AG08395 (cell line): ENCODE measurements around the gene MUSK.
"Not testable (repeated sequence)": the region's sequence is repeated elsewhere in the genome, so short reads cannot be mapped to it uniquely, and the experiment has no call there.

Experiments used
- DNase-seq: peaks from one replicate; pipeline ENCODE4 v3.0.0; 2012; ENCODE audit warnings: mixed read lengths, low spot score

Gene MUSK

DNA sequence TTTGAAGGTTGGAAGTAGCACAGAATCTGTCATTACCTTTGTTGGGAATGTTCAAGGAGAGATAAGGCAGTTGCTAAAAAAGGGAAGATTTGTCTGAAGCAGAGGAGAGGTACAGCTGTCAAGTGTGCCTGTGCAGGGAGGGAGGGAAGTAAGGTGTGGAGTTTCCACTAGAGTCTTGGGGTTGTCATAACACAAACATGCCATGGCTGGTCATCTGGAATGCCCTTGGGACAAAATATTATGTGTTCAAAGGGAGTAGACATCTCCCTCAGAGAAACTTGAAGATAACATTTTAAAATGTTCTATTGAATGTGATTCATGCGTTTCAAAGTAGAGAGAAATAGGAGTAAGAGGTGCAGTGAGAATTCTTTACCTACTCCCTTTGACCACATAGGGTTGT is 95.0 kb downstream of the MUSK start:
- no peak for DNase-seq

DNA sequence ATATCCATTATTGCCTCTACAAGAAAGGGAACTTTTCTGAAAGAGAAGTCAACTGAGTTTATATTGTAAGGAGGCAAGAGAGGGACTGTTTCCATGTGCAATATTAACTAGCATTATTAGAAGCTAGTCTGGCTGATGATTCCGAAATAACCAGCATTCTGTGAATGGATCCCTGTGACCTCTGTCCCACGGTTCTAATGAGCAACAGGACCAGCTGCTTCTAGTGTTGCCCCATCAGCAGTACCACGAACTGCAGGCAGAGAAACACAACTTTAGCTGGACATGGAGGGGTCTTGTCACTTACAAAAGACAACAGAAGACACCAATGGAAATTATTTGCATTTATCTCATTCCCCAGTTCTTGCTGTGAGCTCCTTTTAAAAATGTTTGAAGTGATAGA is 95.4 kb downstream of the MUSK start:
- DNase-seq = no peak

DNA sequence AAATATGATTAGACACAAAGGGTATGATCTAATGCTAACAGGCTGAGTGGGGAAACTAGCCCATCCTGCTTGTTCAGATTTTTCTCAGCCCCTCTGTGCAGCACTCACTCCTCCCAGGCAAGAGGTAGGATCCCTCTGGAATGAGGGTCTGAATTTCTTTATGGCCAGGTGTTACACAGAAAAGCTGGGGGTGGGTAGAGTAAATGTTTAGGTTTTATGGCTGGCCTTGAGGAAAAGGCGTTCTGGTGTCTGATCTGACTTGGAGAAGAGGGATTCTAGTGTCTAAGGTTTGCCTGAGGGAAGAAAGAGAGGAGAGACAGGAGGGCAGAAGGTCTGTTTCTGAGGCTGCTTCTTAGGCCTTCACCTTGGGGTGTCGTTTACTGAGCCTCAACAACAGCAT is 97.3 kb downstream of the MUSK start:
- no peak for DNase-seq

DNA sequence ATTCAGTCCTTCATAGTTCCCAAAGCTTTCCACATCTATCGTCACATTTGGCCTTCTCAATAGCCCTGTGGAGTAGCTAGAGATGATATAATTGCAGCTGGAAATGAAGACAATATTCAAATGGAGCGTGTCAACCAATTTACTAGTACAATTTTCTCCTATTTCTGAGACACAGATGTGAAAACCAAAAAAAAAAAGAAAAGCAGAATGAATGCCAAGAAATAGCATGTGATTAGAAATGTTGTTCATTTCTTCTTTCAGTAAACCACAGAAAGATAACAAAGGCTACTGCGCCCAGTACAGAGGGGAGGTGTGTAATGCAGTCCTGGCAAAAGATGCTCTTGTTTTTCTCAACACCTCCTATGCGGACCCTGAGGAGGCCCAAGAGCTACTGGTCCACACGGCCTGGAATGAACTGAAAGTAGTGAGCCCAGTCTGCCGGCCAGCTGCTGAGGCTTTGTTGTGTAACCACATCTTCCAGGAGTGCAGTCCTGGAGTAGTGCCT is 99.0 kb downstream of the MUSK start:
- DNase-seq = peak; percentile 35

DNA sequence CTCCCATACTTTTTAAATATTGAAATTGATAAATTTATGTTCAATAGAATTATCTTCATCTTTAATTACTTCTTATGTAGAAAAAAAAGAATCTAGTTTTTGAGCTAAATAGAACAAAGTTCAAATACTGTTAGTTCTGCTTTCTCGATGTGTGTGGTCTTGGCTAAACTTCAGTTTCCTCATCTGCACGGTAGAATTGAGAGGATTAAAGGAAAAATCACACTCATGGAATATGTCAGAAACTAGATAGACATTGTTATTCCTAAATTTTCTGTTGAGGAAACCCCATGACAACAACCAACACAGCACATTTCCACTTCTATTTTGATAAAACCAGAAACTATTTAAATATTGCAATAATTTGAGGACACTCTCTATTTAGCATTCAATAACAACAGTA is 100.3 kb downstream of the MUSK start:
- DNase-seq = no peak

DNA sequence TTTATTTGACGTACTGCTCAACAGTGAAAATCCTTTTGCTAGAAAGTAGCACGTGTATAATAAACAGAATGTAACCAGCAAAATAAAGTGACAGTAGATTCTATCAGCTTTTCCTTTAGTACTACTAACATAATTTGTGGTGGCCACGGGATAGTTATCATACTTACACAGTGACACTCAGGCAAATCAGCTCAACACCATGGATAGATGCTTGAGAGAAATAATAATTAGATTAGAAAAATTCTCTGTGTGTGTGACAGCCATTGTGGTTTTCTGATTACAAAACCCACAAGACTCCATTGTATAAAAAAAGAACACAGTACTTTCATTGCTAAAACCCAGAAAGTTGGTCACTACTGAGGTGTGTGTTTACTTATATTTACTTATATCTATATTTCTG is 101.1 kb downstream of the MUSK start:
- peak; percentile 55 for DNase-seq

DNA sequence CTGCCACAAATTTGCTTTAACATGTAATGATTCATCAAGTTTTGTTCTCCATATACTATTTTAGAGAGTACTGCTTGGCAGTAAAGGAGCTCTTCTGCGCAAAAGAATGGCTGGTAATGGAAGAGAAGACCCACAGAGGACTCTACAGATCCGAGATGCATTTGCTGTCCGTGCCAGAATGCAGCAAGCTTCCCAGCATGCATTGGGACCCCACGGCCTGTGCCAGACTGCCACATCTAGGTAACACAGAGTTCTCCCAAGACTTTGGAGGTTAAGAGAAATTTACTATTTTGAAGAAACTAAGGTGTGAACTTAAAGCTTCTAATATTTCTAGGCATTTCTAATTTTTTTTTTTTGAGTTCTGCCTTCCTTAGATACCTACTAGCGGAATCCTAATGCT is 107.1 kb downstream of the MUSK start:
- DNase-seq = no peak

DNA sequence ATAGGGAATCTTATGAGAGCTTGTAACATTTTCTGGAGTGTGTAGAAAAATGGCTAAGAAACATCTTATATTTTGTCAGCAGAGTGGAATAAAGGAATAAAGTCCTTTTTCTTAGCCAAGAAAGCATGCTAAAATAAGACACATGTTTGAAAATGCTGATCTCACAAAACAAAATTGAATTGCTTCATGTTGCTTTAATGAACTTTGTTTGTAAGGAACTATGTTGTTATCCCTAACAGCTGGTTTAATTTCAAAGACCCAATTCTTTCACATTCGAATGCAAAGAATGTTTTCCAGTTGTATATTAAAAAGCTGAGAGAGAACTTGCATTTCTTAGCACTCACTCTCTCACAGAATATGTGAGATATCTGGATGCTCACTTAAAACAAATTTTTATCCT is 107.6 kb downstream of the MUSK start:
- DNase-seq = no peak

DNA sequence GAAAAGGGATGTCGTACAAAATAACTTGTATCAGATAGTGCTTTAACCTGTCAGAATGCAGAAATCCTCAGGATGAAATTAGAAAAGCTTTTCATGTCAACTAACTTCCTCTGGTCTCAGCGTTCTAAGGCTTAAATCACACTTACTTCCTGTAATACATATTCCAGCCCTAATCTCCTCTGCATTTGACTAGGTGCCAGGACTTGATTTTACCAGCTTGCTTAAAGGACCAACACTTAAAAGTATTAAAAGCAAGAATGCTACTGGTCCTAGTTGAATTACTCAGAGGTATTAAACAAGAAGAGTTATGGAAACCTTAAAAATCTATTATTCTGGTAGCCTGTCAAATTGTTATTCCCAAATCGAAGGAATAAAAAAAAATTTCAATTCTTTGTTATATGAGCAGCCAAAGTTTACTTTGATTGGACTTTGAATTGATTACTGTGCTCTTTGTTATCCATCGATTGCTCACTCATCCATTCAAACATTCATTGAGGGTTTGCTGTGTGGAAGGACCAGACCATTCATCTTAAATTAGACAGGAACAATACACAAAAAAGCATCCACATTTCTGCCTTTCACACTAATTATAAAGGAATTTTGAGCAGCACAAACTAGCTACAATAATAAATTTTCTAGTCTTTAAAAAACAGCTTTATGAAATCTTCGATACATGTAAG is 108.7 kb downstream of the MUSK start:
- no peak for DNase-seq

DNA sequence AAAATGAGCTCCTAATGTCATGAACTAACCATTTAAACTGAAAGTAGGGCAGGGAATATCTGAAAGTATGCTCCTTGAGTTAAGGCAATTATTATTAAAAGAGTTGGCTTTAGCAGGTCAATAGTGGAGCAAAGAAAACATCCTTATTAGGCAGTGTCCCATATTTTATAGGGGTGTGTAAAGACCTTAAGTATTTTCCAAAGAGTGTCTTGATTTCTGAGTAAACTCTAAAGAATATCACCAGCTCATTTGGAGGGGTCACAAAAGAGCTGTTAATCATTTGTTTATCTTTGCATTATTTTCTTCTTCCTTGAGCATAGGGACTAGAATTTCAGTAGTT is 109.3 kb downstream of the MUSK start:
- DNase-seq = no peak

DNA sequence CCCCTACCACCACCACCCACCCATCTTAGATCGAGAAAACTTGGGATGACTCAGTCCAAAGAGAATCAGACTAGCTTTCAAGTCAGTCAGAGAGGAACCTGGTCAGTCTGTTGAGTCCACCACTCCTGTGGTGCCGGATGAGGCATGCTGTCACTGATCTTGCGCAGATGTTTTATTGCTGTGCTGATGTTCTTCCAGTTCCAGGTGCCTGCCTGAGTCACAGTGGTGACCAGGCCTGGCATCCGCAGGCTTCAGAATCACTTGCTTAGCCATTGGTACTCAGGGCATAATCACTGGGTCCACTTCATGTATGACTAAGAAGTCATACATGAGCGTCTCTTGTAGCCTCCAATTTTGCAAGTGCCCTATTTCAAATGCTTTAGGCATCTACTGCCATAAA is 114.1 kb downstream of the MUSK start:
- no peak for DNase-seq

DNA sequence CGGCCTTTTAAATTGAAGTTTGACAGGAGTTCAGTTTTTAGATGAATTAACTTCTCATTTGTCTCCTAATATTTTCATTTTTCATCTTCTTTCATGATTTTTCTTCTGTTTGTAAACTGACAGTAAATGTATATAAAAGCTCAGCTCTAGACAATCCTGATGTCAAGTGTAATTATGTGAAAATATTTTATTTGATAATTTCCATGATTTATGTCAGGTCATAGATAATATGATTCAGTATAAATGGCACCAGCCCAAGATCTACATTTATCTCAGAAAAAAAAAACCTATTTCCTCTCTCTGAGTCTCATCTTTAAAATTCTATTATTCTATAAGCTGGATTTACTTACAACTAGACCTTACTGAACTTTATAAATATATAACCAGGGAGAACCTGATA is 115.7 kb downstream of the MUSK start:
- no peak for DNase-seq

DNA sequence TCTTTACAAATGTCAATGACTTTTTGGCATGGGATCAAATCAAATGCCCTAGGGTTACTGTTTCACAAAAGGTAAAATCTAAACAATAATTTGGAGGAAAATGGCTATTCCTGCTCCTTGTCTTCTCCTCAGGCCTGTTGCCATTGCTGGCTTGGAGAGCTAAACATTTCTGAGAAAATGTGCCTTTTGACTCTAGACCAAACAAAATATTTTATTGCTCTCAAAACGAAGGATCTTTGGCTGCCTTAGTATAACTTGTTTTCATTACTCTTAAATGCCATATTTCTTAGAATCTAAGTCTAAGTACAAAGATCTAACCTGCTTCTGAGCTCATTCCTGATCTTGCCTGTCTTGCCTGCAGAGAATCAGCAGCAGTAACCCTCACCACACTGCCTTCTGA is 116.6 kb downstream of the MUSK start:
- no peak for DNase-seq

DNA sequence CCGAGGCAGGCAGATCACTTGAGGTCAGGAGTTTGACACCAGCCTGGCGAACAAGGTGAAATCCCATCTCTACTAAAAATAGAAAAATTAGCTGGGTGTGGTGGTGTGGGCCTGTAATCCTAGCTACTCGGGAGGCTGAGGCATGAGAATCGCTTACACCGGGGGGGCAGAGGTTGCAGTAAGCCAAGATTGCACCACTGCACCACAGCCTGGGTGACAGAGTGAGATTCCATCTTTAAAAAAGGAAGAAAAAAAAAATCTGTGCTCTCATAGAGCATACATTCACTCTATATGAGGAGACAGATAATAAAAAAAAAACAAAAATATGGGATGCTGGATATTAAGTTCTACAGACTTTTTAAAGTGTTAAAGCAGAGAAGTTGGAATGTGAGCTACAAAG is 119.8 kb downstream of the MUSK start:
- not testable (repeated sequence) for DNase-seq

DNA sequence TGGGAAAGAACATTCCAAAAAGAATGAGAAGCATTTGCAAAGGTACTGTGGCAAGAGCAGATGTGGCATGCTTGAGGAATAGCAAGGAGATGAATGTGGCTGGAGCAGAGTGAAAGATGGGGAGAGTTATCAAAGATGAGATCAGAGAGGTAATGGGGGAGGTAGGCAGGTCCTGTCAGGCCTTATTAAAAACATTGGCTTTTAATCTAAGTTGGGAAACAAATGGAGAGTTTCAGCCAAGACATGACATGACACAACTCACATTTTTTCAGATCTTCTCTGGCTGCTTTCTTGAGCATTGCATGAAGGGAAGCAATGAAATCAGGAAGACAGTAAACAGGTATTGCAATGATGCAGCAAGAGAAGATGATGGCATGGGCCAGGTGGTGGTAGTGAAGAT is 120.3 kb downstream of the MUSK start:
- DNase-seq = no peak

DNA sequence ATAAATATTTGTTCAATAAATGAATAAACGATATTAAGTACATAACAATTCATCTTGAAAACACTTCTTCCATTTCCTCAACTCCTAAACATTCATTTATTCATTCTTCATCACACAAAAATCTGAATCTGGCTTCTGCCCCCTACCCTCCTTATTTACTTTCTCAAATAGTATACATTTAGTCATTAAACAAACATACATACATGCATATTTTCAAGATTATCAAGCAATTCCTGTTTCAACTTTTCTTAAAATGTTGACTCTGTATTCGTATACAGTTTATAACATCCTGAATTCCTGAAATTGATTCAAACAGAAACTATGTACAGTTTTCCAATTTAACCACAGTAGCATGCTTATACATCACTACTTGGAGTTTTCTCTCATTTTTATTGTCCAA is 129.0 kb downstream of the MUSK start:
- DNase-seq = peak; percentile 24

DNA sequence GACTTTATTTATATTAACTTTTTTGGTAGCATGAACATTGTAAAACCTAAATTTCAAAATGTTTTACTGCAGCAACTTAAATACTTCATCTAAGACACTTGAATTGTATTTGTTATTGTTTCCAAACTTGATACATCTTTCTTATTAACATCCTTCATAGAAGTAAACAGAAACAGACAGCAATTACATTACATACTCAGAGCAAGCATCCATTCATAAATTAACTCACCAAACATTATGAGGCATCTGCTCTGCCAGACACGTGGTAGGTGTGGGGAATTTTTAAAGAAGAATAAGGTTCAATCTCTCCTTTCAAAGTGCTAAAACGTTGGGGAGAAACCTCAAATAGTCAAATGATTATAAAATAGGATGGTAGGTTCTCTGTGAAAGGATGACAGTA is 130.8 kb downstream of the MUSK start:
- peak; percentile 12 for DNase-seq

DNA sequence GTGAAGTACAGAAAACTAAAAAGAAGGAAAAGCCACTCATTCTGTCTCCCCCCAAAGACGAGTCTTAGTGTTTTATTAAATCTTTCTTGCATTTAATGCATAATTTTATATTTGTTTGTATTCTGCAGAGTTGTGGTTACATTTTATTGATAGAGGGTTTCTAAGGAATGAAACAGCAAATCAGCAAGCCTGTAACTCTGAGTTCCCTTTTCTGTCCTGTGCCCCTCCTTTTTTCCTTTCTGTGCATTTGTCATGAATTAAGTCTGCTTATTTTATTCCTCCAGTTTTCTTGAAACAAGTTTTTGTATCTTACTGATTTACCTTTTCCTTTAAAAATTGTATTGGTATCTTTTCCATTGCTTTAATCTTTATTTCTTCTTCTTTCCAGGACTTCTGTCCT is 132.8 kb downstream of the MUSK start:
- no peak for DNase-seq

DNA sequence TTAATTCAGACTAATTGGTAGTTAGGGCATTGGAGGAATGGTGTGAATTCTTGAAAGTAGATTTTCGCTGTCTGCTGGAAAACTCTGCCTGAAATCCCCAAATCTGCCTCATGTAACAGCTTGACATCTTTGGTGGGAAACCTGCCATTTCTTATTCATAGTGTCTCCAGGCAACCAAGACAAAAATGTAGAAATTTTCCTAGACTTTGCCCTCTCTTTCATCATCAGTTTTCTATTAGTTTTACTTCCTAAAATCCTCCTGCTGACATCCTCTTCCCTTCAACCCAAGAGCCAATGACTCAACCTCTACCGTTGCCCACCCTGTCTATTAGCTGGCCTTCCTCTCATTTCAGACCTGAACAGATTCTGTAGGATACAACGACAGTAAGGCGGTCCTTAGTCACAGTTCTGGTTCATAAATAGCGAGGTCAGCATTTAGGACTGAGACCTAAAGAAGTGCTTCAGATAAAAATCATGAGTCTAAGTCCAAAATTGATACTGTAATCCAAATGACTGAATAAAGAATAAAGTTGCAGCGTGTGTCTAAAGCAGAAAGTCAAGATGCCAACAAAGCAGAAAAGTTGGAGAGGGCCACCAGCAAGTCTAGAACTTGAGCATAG is 133.9 kb downstream of the MUSK start:
- DNase-seq = peak; percentile 55

DNA sequence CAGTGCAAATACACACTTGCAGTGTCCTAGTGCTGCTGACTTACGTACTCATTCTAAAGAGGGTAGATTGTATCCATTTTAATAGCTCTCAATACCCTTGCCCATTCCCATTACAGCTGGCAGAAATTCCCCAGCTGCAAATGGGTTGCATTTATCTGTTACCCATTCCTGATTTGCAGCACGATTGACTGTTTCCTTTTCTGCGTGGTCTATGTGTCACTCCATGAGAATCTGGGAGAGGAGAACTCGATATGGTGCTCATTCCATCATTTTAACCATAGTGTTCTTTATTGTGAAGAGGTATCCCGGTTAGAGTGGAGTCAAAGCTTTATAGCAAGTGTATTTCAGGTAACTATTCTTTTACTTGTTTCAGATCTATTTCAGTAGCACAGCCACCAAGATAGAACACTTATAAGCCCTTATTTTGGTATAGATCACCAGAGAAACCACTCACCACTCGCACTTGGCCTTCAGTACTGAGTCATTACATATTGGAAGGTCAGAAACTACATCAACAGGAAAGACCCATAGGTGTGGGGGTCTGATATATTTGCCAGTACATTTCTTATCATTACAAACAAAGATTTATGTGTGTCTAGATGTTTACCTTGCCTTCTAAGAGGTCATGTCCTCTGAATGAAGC is 139.5 kb downstream of the MUSK start:
- no peak for DNase-seq

DNA sequence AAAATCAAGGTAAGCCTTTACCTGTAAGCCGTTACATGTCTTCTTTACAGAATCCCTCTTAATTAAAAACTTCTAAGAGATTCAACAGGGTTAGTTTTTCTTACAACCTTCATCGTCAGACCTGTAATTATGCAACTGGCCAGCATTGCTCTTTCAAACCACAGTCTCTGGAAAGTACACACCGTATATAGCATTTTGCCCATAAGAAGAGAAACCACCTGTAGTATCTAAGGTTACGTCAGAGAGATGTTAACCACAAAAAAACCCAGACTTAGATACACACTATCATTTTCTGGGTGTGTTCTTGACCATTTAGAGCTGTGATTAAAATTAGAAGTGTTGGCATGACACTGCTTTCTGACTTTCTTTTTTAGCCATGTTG is 140.0 kb downstream of the MUSK start:
- DNase-seq = no peak

DNA sequence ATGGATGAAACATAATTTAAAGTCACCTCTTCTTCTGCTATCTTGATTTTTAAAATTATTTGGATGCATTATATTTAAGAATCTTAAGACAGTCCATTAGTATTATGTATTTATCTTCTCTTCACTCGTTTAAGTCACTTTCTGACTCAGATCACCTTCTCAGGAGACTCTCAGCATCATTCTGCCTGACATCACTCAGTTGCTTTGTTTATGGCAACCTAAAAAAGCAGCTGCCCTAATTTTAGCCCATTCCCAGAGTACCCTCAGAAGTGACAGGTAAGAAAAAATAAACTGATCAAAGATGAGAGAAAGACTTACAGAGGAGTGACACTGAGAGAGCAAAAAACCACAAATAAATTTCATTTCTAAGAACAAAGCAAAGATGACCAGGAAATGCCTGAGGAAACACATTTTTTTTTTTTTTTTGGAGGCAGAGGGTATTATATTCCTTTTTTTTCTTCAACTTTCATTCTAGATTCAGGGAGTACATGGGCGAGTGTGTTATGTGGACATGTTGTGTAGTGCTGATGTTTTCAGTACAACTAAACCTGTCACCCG is 140.5 kb downstream of the MUSK start:
- DNase-seq = no peak

DNA sequence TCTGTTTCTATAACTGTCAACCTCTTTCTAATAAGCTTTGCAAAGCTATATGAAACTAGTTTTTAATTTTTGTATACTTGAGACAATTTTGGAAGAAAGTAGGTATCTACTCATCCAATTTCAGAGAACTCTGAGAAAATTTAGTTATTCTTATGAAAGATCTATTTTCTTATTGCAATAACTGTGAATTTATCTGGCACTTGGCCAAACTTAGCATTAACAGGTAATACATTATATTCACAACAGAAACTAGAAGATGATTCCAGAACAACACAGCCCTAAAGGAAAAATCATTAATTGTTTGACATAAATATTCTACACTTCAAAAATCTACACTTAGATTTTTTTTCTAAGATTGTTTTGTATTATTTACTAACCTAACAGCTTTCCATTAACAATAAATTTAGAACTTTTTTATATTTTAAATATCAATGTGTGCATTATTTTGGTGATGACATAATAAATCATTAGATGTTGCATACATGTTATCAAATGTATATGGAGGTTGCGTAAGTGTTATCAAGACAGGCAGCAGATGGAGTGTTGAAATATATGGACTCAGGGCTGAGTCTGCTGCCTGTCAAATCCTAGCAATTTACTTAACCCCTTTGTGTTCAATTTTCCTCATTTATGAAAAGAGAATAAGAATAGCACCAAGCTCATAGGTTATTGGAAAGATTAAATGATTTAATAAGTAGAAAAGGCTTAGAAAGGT is 141.8 kb downstream of the MUSK start:
- no peak for DNase-seq
